ENCODE data around the gene KCTD13.

Gene KCTD13

DNA sequence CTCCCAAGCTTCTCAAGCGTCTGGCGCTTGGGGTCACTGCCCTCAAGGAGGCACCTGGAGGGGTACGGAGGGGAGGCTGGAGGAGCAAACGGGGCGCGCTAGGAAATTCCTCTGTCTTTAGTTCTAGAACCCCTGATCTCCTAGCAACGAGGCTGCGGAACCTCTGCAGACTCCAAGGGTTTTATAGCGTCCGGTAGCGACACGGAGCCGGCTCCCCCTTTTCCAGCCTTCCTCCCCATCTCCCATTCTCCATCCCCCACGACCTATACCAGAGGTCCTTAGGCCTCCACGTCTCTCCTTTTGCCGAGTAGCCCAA lies 62.4 kb downstream of the KCTD13 start:
- peak overlapping the region; percentile 81 for H3K4me3 ChIP-seq (ENCODE audit: low read length)
- DNase-seq (ENCODE audit: low read depth), result no peak
- TF ChIP-seq, protein P1, sequence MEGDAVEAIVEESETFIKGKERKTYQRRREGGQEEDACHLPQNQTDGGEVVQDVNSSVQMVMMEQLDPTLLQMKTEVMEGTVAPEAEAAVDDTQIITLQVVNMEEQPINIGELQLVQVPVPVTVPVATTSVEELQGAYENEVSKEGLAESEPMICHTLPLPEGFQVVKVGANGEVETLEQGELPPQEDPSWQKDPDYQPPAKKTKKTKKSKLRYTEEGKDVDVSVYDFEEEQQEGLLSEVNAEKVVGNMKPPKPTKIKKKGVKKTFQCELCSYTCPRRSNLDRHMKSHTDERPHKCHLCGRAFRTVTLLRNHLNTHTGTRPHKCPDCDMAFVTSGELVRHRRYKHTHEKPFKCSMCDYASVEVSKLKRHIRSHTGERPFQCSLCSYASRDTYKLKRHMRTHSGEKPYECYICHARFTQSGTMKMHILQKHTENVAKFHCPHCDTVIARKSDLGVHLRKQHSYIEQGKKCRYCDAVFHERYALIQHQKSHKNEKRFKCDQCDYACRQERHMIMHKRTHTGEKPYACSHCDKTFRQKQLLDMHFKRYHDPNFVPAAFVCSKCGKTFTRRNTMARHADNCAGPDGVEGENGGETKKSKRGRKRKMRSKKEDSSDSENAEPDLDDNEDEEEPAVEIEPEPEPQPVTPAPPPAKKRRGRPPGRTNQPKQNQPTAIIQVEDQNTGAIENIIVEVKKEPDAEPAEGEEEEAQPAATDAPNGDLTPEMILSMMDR (IDR thresholded peaks at IDR 0.05; ENCODE audit: insufficient read depth, low read depth, low read length, missing control alignments), result no peak

- H3K4me3 ChIP-seq (ENCODE audit: low read length), result peak within 1 kb of the TSS; percentile 81
- peak; percentile 98 for DNase-seq (ENCODE audit: low read depth)
- TF ChIP-seq, protein P1 (IDR thresholded peaks at IDR 0.05; ENCODE audit: insufficient read depth, low read depth, low read length, missing control alignments), result peak; percentile 73
Measured at GRCh38 chr16:29862884-29863668, 63.0 kb downstream of the KCTD13 start, which contains the start of gene CDIPT. TSS of gene CDIPT (minus strand) at chr16:29863226. CDS start at chr16:29862857, 369 bp downstream.

GRCh38 chr16:29862383-29862883 lies 63.6 kb downstream of the KCTD13 start:
- TF ChIP-seq, protein P1 (IDR thresholded peaks at IDR 0.05; ENCODE audit: insufficient read depth, low read depth, low read length, missing control alignments), result no peak
- peak; percentile 25 for DNase-seq (ENCODE audit: low read depth)
- H3K4me3 ChIP-seq (ENCODE audit: low read length), result peak overlapping the region; percentile 81

DNA sequence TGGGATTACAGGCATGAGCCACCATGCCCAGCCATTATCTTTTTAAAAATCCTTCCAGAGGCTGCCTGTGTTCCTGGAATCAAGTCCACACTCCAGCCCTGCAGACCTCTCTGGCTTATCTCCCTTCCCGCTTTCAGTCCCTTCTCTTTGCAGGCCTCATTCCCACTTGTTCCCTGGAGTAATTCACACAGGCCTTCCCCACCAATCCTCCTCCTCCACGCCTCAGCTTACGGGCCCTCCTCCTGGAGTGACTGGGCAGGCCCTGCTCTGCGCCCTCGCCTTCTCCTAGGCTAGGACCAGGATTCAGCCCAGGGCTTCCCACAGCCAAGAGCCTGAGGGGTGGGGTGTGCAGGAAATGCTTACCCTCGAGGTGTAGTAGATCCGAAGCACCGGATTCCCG lies 65.8 kb downstream of the KCTD13 start:
- no peak overlapping the region for H3K4me3 ChIP-seq (ENCODE audit: low read length)
- DNase-seq (ENCODE audit: low read depth), result no peak
- TF ChIP-seq, protein P1 (IDR thresholded peaks at IDR 0.05; ENCODE audit: insufficient read depth, low read depth, low read length, missing control alignments), result no peak

DNA sequence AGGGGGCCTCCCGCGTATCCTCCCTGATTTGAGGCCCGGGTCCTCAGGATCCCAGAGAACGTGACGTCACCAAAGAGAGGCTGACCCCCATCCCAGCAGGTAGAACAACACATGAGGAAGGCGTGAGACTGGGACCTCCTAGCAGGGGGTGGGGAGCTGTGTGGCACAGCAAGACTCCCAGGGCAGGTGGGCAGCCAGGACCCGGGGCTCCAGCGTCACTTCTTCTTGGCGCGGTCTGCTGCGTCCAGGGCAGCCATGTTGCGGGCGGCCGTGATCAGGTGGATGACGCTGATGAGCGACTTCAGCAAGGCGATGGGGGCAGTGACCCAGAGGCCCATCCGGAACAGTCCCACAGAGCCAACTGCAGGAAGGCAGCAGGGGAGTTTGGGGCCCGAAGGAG lies 67.1 kb downstream of the KCTD13 start:
- TF ChIP-seq, protein P1 (IDR thresholded peaks at IDR 0.05; ENCODE audit: insufficient read depth, low read depth, low read length, missing control alignments), result no peak
- H3K4me3 ChIP-seq (ENCODE audit: low read length), result no peak overlapping the region
- DNase-seq (ENCODE audit: low read depth), result no peak

- H3K4me3 ChIP-seq (ENCODE audit: low read length), result no peak overlapping the region
- no peak for DNase-seq (ENCODE audit: low read depth)
- TF ChIP-seq, protein P1 (IDR thresholded peaks at IDR 0.05; ENCODE audit: insufficient read depth, low read depth, low read length, missing control alignments), result no peak
Measured at GRCh38 chr16:29858149-29858849, 67.7 kb downstream of the KCTD13 start.

Measured in epithelial cell of esophagus (primary cell).